Left renal pelvis (tissue), 4 donors: ENCODE results near the gene MBP. TPM values are rescaled to one million over a fixed set of nuclear protein-coding genes. Genes with fewer than 3 reads are reported as not detected.

Experiments used
- DNase-seq, 4 donors: peaks; one replicate each; pipeline ENCODE4 v3.0.0-alpha.2; 2013; ENCODE audit warnings: low read depth in 4 of 4, low spot score in 3 of 4
- polyA plus RNA-seq, 4 donors: library from polyadenylated mRNA; unstranded; fragments of 120-200 nt; gene quantifications; one replicate each; pipeline ENCODE4 v1.2.1, GENCODE V29; 2013; ENCODE audit not compliant: insufficient read length in 4 of 4

The MBP gene
- polyA plus RNA-seq, 4 donors, result 13.3 to 23.1 (median 20.1) TPM

- no peak for DNase-seq
Observed at GRCh38 chr18:77014538-77014937, 118.0 kb downstream of the MBP start.

- DNase-seq, result no peak
Observed at GRCh38 chr18:77013811-77014521, 118.6 kb downstream of the MBP start.

DNA sequence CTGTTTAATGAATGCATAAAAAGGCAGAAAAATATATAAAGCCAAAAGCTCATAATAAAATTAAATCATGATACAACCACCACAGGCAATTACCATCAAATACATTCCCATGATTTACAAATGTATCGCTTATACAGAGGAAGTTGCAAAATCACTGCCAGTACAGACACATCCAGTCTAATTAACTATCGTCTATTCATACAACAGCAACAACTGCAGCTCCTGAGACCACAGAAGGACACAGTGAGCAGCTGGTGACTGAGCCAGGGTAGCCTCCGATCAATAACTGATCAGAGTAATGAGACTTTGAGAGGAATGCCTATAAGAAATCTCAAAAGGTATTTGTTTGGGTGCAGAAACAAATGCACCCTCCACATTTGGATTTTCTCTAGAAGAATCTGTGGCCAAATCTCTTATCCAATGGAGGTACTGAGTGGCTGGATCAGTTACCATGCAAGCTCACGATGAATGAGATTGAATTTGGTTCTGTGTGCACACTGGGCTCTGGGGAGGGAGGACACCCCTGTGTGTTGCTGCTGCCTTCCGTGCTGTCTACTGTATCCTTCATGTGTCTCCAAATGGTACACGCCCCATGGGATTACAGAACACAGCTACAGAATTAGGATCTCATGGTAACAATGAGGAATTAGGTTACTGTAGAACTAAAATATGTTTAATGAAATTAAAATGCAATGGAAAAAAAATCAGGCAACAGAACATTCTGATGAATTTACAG lies 119.6 kb downstream of the MBP start:
- no peak for DNase-seq

- no peak for DNase-seq
Observed at GRCh38 chr18:77012120-77012519, 120.5 kb downstream of the MBP start.

GRCh38 chr18:77009675-77010074 lies 122.9 kb downstream of the MBP start:
- DNase-seq, result no peak

GRCh38 chr18:77008576-77009315 lies 123.8 kb downstream of the MBP start:
- no peak for DNase-seq

- DNase-seq, result no peak
Observed at GRCh38 chr18:77008006-77008405, 124.6 kb downstream of the MBP start.

DNA sequence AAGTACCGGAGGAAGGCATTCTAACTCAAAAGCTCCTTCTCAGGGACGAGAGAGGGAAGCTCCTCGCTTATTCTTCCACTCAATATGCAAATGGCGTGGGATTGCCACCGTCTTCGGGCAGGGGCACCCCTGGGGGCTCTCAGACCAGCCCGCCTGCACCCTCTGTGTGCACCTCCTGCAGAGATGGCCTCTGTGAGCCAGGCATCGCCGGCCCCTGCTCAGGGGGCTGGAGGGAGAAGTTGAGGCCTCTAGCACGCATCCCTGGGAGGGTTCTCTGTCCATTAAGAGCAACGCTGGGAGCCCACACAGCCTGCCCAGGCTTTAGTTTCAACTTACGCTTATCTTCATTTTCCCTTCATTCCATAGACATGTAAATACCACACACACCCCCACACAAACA lies 125.3 kb downstream of the MBP start:
- DNase-seq, result no peak

DNA sequence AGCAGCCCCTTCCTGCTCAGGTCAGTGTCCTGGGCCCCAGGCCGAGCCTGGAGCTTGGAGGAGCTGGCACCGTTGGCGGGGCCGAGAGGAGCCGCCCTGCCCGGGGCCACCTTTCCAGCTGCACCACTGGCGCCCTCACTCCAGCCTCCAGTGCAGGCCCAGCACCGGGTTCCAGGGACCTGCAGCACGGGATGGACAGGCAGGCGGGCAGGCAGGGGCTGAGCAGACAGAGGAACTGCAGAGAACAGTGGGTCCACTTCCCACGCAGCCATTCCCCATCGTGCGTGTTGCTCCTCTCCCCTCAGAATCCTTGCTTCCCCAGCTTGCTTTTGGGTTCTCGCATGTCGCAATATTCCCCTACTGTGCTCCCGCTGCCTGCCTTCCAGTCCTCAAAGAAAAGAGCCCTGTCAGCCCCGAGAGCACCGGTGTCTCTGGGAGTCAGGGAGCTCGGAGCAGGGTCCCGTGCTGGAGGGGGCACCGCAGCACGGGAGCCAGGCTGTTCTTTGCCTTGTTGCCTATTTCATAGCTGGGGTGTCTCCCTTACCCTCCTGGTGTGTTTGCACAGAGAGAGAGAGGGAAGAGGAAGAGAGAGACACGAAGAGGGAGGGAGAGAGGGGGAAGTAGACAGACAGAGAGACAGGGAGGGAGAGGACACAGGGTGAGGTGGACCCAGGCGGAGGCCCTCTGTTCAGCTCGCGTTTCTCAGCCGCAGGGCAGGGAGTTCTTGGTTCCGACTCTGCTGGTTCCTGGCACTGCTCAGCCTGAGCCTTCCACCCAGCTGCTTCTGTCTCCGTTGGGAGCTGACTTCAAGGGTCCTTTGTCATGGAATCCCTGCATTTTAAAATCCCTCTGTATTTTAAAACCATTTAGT lies 126.0 kb downstream of the MBP start:
- no peak for DNase-seq

GRCh38 chr18:77005651-77006195 lies 126.9 kb downstream of the MBP start:
- no peak for DNase-seq

- no peak for DNase-seq
Observed at GRCh38 chr18:77004555-77005380, 127.8 kb downstream of the MBP start.

DNA sequence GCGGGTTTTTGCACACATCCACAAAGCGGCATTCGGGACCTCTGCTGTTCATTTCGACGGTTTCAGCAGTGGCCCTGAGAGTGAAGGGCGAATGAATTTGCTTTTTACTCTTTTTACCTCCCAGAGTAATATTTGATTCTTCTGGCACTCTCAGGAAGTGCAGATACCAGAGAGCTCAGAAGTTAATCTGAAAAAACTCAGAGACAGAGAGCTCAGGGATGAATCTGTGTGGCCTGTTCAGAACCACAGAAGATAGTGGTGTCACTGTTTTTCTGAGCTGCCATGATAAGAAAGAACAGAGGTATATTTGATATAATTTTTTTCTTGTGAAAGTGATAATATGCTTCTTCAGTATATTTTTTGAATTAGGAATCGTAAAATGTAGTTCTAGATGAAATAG lies 129.3 kb downstream of the MBP start:
- DNase-seq, result no peak

GRCh38 chr18:77002496-77002895 lies 130.1 kb downstream of the MBP start:
- DNase-seq, result no peak

GRCh38 chr18:77001979-77002378 lies 130.6 kb downstream of the MBP start:
- DNase-seq, result no peak

DNA sequence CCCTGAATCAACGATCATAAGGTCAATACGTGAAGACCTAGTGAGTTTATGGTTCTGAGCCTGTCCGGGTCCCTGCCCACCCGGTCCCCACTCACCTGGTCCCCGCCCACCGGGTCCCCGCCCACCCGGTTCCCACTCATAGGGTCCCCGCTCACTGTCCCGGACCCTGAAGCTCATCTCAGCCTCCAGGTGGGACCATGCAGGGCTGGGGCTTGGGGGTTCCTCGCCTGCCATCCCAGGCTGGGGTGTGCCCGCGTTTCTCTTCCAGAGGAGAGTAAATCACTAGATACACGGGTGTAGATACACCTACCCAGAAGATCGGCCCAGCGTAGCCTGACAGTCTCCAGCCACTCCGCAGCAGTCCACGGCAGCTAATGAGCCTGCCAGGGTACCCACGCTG lies 131.5 kb downstream of the MBP start:
- DNase-seq, result no peak

GRCh38 chr18:77000527-77000926 lies 132.1 kb downstream of the MBP start:
- no peak for DNase-seq

DNA sequence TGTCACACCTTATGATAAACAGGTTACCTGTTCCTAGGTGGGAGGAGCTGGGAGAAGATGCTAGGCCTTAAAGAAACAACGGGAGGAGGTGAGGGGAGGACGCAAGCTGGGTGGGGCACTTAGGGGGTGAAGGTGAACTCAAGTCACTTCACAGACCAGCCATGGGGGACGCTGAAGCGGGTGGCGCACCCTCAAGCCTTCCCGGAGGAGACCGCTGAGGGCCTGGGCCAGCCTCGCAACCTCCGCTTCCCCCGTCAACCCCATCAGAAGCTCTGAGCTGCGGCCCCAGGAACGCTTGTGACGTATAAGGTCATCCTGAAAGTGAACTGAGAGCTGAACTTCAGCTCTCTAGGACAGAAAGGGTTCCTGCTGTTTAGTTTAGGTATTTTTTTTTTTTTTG lies 133.5 kb downstream of the MBP start:
- DNase-seq, result no peak

- DNase-seq, result no peak
Observed at GRCh38 chr18:76997951-76998808, 134.4 kb downstream of the MBP start.

- DNase-seq, result no peak
Observed at GRCh38 chr18:76996429-76996828, 136.2 kb downstream of the MBP start.
